RWPE2 (cell line): ENCODE results near the gene LBHD1.
"Not testable (repeated sequence)": the region's sequence is repeated elsewhere in the genome, so short reads cannot be mapped to it uniquely, and the experiment has no call there.

Experiments used
- ATAC-seq: fragments of 200-7000 bp; cut with Tn5 transposase; 3 replicates; pipeline ENCODE4 v1.9.1; 2021; ENCODE audit warnings: low read depth
- DNase-seq: peaks from one replicate; pipeline ENCODE4 v3.0.0-alpha.2; 2020; ENCODE audit warnings: low spot score
- H3K27ac ChIP-seq: fragments of 450-650 bp; 2 replicates; pipeline ENCODE4 v1.5.1; 2017; ENCODE audit warnings: mild to moderate bottlenecking; ENCODE audit not compliant: poor library complexity, severe bottlenecking
- H3K27me3 ChIP-seq: fragments of 250-450 bp; sonication (Bioruptor Pico); 2 replicates; pipeline ENCODE4 v1.5.1; 2021; ENCODE audit warnings: mild to moderate bottlenecking, moderate library complexity; ENCODE audit not compliant: insufficient read depth, poor library complexity, severe bottlenecking
- H3K36me3 ChIP-seq: fragments of 250-450 bp; sonication (Bioruptor Pico); 2 replicates; pipeline ENCODE4 v1.5.1; 2020; ENCODE audit warnings: low read depth, mild to moderate bottlenecking, moderate library complexity
- H3K4me1 ChIP-seq: fragments of 250-450 bp; sonication (Bioruptor Pico); 2 replicates; pipeline ENCODE4 v1.5.1; 2021; ENCODE audit warnings: mild to moderate bottlenecking, moderate library complexity; ENCODE audit not compliant: insufficient read depth, poor library complexity, severe bottlenecking
- H3K4me3 ChIP-seq: fragments of 250-450 bp; sonication (Bioruptor Pico); 2 replicates; pipeline ENCODE4 v1.5.1; 2021; ENCODE audit warnings: mild to moderate bottlenecking, moderate library complexity; ENCODE audit not compliant: severe bottlenecking
- H3K9me3 ChIP-seq: fragments of 250-450 bp; sonication (Bioruptor Pico); 2 replicates; pipeline ENCODE4 v1.5.1; 2021; ENCODE audit warnings: mild to moderate bottlenecking, moderate library complexity; ENCODE audit not compliant: severe bottlenecking
- TF ChIP-seq, protein P1 (sequence below): fragments of 450-650 bp; IDR thresholded peaks from one replicate; pipeline ENCODE4 v1.5.1; 2017; ENCODE audit warnings: mild to moderate bottlenecking, moderate library complexity; ENCODE audit not compliant: poor library complexity, severe bottlenecking

LBHD1 gene

DNA sequence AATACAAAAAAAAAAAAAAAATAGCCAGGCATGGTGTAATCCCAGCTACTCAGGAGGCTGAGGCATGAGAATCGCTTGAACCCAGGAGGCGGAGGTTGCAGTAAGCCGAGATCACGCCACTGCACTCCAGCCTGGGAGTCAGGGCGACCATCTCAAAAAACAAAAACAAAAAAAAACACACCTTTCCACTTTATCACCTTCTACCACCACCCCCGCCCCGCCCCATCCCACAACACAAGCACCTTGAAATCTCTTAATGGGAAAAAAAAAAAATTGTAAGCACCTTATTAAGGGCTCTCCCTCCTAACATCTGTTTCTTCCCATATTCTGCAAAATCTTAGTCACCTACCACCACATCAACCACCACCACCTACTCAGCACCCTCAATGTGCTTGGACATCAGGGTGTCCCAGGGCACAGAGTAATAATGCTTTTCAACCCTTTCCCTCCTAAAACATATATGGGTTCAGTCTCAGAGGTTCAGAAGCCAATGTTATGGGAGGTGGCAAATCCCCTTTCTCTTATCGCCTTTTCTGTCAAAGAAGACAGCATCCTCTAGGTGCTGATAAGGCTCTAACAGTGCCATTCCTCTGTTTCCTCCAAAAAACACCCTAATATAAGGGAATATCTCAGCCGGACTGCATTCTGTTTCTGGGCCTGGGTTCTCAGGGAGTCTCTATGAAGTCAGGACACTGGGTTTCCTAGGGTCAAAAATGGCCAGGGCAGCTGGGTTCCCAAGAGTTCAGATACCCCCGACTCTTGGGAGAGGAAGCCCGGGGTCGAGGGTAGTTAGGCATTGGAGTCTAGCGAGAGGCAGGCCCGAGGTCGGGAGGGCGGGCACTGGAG is 19.7 kb downstream of the LBHD1 start:
- no peaks in the 10 kb centered on the region for H3K9me3 ChIP-seq
- DNase-seq = no peak
- H3K36me3 ChIP-seq = peaks cover 19% of the 10 kb centered on the region
- H3K27me3 ChIP-seq = no peaks in the 10 kb centered on the region
- peak overlapping the region; percentile 52 for H3K27ac ChIP-seq
- peak overlapping the region; percentile 93 for H3K4me3 ChIP-seq
- no peak for ATAC-seq
- H3K4me1 ChIP-seq = no peaks in the 10 kb centered on the region
- TF ChIP-seq, protein P1, sequence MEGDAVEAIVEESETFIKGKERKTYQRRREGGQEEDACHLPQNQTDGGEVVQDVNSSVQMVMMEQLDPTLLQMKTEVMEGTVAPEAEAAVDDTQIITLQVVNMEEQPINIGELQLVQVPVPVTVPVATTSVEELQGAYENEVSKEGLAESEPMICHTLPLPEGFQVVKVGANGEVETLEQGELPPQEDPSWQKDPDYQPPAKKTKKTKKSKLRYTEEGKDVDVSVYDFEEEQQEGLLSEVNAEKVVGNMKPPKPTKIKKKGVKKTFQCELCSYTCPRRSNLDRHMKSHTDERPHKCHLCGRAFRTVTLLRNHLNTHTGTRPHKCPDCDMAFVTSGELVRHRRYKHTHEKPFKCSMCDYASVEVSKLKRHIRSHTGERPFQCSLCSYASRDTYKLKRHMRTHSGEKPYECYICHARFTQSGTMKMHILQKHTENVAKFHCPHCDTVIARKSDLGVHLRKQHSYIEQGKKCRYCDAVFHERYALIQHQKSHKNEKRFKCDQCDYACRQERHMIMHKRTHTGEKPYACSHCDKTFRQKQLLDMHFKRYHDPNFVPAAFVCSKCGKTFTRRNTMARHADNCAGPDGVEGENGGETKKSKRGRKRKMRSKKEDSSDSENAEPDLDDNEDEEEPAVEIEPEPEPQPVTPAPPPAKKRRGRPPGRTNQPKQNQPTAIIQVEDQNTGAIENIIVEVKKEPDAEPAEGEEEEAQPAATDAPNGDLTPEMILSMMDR = no peak

DNA sequence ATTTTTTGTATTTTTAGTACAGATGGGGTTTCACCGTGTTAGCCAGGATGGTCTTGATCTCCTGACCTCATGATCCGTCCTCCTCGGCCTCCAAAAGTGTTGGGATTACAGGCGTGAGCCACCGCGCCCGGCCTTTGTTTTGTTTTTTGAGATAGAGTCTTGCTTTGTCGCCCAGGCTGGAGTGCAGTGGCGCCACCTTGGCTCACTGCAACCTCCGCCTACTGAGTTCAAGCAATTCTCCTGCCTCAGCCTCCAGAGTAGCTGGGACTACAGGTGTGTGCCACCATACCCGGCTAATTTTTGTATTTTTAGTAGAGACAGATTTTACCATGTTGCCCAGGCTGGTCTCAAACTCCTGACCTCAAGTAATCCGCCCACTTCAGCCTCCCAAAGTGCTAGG is 21.8 kb downstream of the LBHD1 start:
- H3K36me3 ChIP-seq = peaks cover 20% of the 10 kb centered on the region
- H3K4me1 ChIP-seq, H3K4me3 ChIP-seq, H3K27me3 ChIP-seq, ATAC-seq, H3K27ac ChIP-seq, H3K9me3 ChIP-seq, DNase-seq: not testable (repeated sequence)

GRCh38 chr11:62649486-62649885 is 22.6 kb downstream of the LBHD1 start:
- H3K4me1 ChIP-seq = no peaks in the 10 kb centered on the region
- no peaks in the 10 kb centered on the region for H3K27me3 ChIP-seq
- no peak overlapping the region for H3K4me3 ChIP-seq
- no peak for ATAC-seq
- no peak for DNase-seq
- peaks cover 27% of the 10 kb centered on the region for H3K36me3 ChIP-seq
- no peaks in the 10 kb centered on the region for H3K9me3 ChIP-seq
- TF ChIP-seq, protein P1 = no peak
- no peak overlapping the region for H3K27ac ChIP-seq

- TF ChIP-seq, protein P1 = no peak
- H3K36me3 ChIP-seq = peaks cover 32% of the 10 kb centered on the region
- H3K4me3 ChIP-seq = no peak overlapping the region
- H3K27me3 ChIP-seq = no peaks in the 10 kb centered on the region
- no peak for ATAC-seq
- H3K27ac ChIP-seq = no peak overlapping the region
- H3K9me3 ChIP-seq = no peaks in the 10 kb centered on the region
- no peak for DNase-seq
- no peaks in the 10 kb centered on the region for H3K4me1 ChIP-seq
Observed at GRCh38 chr11:62648967-62649364, 23.1 kb downstream of the LBHD1 start.

DNA sequence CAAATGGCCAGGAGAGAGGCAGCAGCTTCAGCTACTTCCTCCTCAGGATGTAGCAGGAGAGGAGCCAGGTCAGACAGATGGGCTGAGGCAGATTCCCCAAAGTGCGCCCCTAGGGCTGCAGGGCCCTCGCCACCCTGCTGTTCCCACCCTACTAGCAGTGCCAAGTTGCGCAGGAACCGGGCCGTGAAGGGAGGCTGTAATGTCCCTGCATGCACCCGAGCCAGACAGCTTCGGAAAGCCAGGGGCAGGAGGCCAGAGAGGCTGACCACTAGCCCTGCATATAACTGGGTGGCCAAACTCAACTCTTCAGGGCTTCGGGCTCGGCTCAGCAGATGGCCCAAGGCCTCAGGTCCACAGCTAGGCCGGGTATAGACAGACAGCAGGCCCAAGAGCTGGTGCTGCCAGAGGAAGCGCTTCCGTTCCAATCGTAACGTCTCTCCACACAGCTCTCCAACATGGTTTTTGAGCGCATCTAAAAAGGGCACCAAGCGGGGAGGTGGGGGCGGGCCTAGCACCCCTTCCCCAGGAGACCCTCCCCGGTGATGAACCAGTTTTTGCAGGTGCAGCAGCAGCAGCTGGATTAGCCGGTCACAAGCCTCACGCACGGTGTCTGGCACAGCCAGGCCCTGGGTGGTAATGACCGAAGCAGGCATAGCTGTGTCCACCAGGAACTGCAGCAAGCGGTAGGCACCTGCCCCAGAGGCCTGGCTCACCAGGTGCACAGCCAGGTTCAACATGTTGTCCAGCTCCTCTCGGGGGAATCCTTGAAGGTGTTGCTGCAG is 23.7 kb downstream of the LBHD1 start:
- Histone ChIP-seq H3K27ac (no peak overlapping the region), H3K4me1 (no peaks in the 10 kb centered on the region), H3K27me3 (no peaks in the 10 kb centered on the region), H3K36me3 (peaks cover 38% of the 10 kb centered on the region), H3K9me3 (no peaks in the 10 kb centered on the region), H3K4me3 (no peak overlapping the region)
- TF ChIP-seq, protein P1 = no peak
- ATAC-seq (no peak), DNase-seq (no peak)
